Subcutaneous abdominal adipose tissue (tissue), 5 donors: ENCODE data around the gene INSRR.

Experiments used
- H3K27ac ChIP-seq: one replicate; pipeline ENCODE4 v1.7.0; 2013; ENCODE audit warnings: low read depth, mild to moderate bottlenecking, inconsistent platforms, low read length, moderate library complexity
- H3K27me3 ChIP-seq, 5 donors: one replicate each; pipeline ENCODE4 v1.7.0; 2013; ENCODE audit warnings: low read length in 5 of 5, inconsistent platforms in 1 of 5; ENCODE audit not compliant: control insufficient read depth in 5 of 5, insufficient read depth in 4 of 5
- H3K36me3 ChIP-seq, 5 donors: one replicate each; pipeline ENCODE4 v1.7.0; 2013; ENCODE audit warnings: low read length in 5 of 5; ENCODE audit not compliant: control insufficient read depth in 5 of 5, insufficient read depth in 5 of 5
- H3K4me1 ChIP-seq, 5 donors: one replicate each; pipeline ENCODE4 v1.7.0; 2013; ENCODE audit warnings: low read length in 5 of 5, mild to moderate bottlenecking in 3 of 5, moderate library complexity in 1 of 5; ENCODE audit not compliant: control insufficient read depth in 5 of 5, insufficient read depth in 5 of 5
- H3K4me3 ChIP-seq, 5 donors: one replicate each; pipeline ENCODE4 v1.7.0; 2013; ENCODE audit warnings: low read length in 5 of 5, low read depth in 1 of 5
- H3K9ac ChIP-seq, 5 donors: one replicate each; pipeline ENCODE4 v1.7.0; 2013; ENCODE audit warnings: low read length in 5 of 5, mild to moderate bottlenecking in 4 of 5, moderate library complexity in 3 of 5
- H3K9me3 ChIP-seq, 5 donors: one replicate each; pipeline ENCODE4 v1.7.0; 2013; ENCODE audit warnings: low read length in 5 of 5; ENCODE audit not compliant: control insufficient read depth in 5 of 5
- donor health status: healthy.
- donor health status: healthy.
- donor health status: healthy.
- donor health status: healthy.
- donor health status: healthy.

The INSRR gene

GRCh38 chr1:156803086-156803851 lies 55.6 kb downstream of the INSRR start:
- Histone ChIP-seq H3K27ac (no peak overlapping the region), H3K9me3 (no peaks in the 10 kb centered on the region), H3K27me3 (no peaks in the 10 kb centered on the region), H3K36me3 (peaks cover 12 to 34% (median 28%) of the 10 kb centered on the region in 5 donors), H3K4me3 (no peak overlapping the region), H3K4me1 (peaks cover 9 to 48% (median 38%) of the 10 kb centered on the region in 5 donors), H3K9ac (no peak overlapping the region)

GRCh38 chr1:156802421-156802935 lies 56.4 kb downstream of the INSRR start:
- no peak overlapping the region for H3K27ac ChIP-seq
- H3K27me3 ChIP-seq = no peaks in the 10 kb centered on the region
- no peaks in the 10 kb centered on the region for H3K9me3 ChIP-seq
- peaks cover 14 to 42% (median 36%) of the 10 kb centered on the region in 5 donors for H3K36me3 ChIP-seq
- H3K9ac ChIP-seq = no peak overlapping the region
- no peak overlapping the region for H3K4me3 ChIP-seq
- peaks cover 9 to 48% (median 38%) of the 10 kb centered on the region in 5 donors for H3K4me1 ChIP-seq

- Histone ChIP-seq H3K9ac (peak overlapping the region in 1 of 5 donors; percentile 10), H3K36me3 (peaks cover 14 to 50% (median 45%) of the 10 kb centered on the region in 5 donors), H3K4me1 (peaks cover 9 to 45% (median 33%) of the 10 kb centered on the region in 5 donors), H3K27me3 (no peaks in the 10 kb centered on the region), H3K4me3 (no peak overlapping the region), H3K27ac (no peak overlapping the region), H3K9me3 (no peaks in the 10 kb centered on the region)
Observed at GRCh38 chr1:156801409-156802121, 57.4 kb downstream of the INSRR start.

- no peaks in the 10 kb centered on the region for H3K27me3 ChIP-seq
- no peak overlapping the region for H3K4me3 ChIP-seq
- H3K9ac ChIP-seq = no peak overlapping the region
- H3K27ac ChIP-seq = no peak overlapping the region
- H3K36me3 ChIP-seq = peaks cover 34 to 92% (median 85%) of the 10 kb centered on the region in 5 donors
- peaks cover 0 to 15% (median 12%) of the 10 kb centered on the region in 5 donors for H3K4me1 ChIP-seq
- no peaks in the 10 kb centered on the region for H3K9me3 ChIP-seq
Observed at GRCh38 chr1:156797212-156797871, 61.6 kb downstream of the INSRR start.

- Histone ChIP-seq H3K27ac (no peak overlapping the region), H3K9ac (no peak overlapping the region), H3K9me3 (no peaks in the 10 kb centered on the region), H3K4me3 (no peak overlapping the region), H3K36me3 (peaks cover 37 to 96% (median 89%) of the 10 kb centered on the region in 5 donors), H3K27me3 (no peaks in the 10 kb centered on the region), H3K4me1 (peaks cover 0 to 10% (median 7%) of the 10 kb centered on the region in 5 donors)
Observed at GRCh38 chr1:156796340-156797097, 62.4 kb downstream of the INSRR start.

GRCh38 chr1:156795787-156796186 lies 63.1 kb downstream of the INSRR start:
- no peaks in the 10 kb centered on the region for H3K9me3 ChIP-seq
- H3K4me1 ChIP-seq = peaks cover 0 to 3% (median 0%) of the 10 kb centered on the region in 5 donors
- H3K27ac ChIP-seq = no peak overlapping the region
- H3K9ac ChIP-seq = no peak overlapping the region
- no peaks in the 10 kb centered on the region for H3K27me3 ChIP-seq
- H3K4me3 ChIP-seq = no peak overlapping the region
- H3K36me3 ChIP-seq = peaks cover 39 to 96% (median 89%) of the 10 kb centered on the region in 5 donors

GRCh38 chr1:156795374-156795733 lies 63.6 kb downstream of the INSRR start:
- Histone ChIP-seq H3K4me3 (no peak overlapping the region), H3K27me3 (no peaks in the 10 kb centered on the region), H3K36me3 (peaks cover 37 to 93% (median 85%) of the 10 kb centered on the region in 5 donors), H3K9ac (no peak overlapping the region), H3K9me3 (no peaks in the 10 kb centered on the region), H3K4me1 (no peaks in the 10 kb centered on the region), H3K27ac (no peak overlapping the region)

- Histone ChIP-seq H3K27me3 (no peaks in the 10 kb centered on the region), H3K27ac (no peak overlapping the region), H3K4me3 (no peak overlapping the region), H3K4me1 (no peaks in the 10 kb centered on the region), H3K9me3 (no peaks in the 10 kb centered on the region), H3K36me3 (peaks cover 37 to 88% (median 79%) of the 10 kb centered on the region in 5 donors), H3K9ac (no peak overlapping the region)
Observed at GRCh38 chr1:156794506-156795373, 64.2 kb downstream of the INSRR start.
